Measurements from ENCODE around the gene SLC30A3.

Gene SLC30A3

DNA sequence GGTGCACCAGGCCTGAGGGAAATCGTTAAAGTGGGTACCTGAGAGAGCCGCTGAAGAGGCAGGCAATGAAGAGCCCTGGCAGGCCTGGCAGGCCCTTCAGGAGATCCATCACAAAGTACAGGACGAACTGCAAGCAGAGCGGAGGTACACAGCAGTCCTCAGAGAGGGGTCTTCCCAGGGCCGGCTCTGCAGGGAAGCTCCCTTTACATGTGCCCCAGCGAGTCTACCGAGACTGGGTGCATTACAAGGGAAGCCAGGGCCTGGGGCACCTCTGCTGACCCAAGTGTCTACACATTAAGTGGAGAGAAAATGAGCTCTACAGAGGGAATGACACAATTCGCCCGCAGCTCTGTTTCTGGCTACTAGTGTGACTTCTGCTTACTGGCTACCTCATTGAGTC is 59.1 kb downstream of the SLC30A3 start:
- no peak for DNase-seq (ENCODE audit: low spot score)
